HEK293T (cell line): ENCODE data around the gene EYA4.
A peak's percentile ranks its signal among the peaks of the same experiment; 100 is the strongest.

ENCODE experiments used
- CTCF ChIA-PET: fragments of 350-600 bp; formaldehyde crosslinking; extraction: SDS; loops from one replicate; lab custom pipeline; 2021; ENCODE audit warnings: antibody characterized with exemption, inconsistent platforms; lab: Yijun Ruan, JAX
- POLR2A ChIA-PET: fragments of 350-600 bp; formaldehyde crosslinking; extraction: SDS; loops from one replicate; lab custom pipeline; 2020; ENCODE audit warnings: antibody characterized with exemption, inconsistent platforms; lab: Yijun Ruan, JAX
- DNase-seq: peaks from one replicate; pipeline ENCODE4 v3.0.0; 2012; ENCODE audit warnings: mixed read lengths; ENCODE audit errors: extremely low spot score
- ARNT ChIP-seq: fragments of 450-650 bp; IDR thresholded peaks from 2 replicates; pipeline ENCODE4 v1.6.1; 2017; ENCODE audit warnings: mild to moderate bottlenecking
- BHLHE40 ChIP-seq: fragments of 450-650 bp; IDR thresholded peaks from 2 replicates; pipeline ENCODE4 v1.6.1; 2016; ENCODE audit warnings: mild to moderate bottlenecking, moderate library complexity, borderline replicate concordance
- CTBP1 ChIP-seq: fragments of 450-650 bp; IDR thresholded peaks from 2 replicates; pipeline ENCODE4 v1.6.1; 2016; ENCODE audit warnings: borderline replicate concordance
- ELF4 ChIP-seq: fragments of 450-650 bp; IDR thresholded peaks from 2 replicates; pipeline ENCODE4 v1.6.1; 2017; ENCODE audit warnings: antibody characterized with exemption
- FOXA1 ChIP-seq: fragments of 450-650 bp; IDR thresholded peaks from 2 replicates; pipeline ENCODE4 v1.6.1; 2016; ENCODE audit warnings: mild to moderate bottlenecking
- FOXK2 ChIP-seq: fragments of 450-650 bp; IDR thresholded peaks from 2 replicates; pipeline ENCODE4 v1.6.1; 2016; ENCODE audit warnings: mild to moderate bottlenecking
- FOXM1 ChIP-seq: fragments of 450-650 bp; IDR thresholded peaks from 2 replicates; pipeline ENCODE4 v1.6.1; 2017; ENCODE audit warnings: mild to moderate bottlenecking, borderline replicate concordance
- HDGF ChIP-seq: fragments of 450-650 bp; IDR thresholded peaks from 2 replicates; pipeline ENCODE4 v1.6.1; 2017; ENCODE audit warnings: antibody characterized with exemption, borderline replicate concordance
- L3MBTL2 ChIP-seq: fragments of 450-650 bp; conservative IDR thresholded peaks from 2 replicates; pipeline ENCODE4 v1.6.1; 2016; ENCODE audit warnings: mild to moderate bottlenecking
- LEF1 ChIP-seq: fragments of 450-650 bp; IDR thresholded peaks from 2 replicates; pipeline ENCODE4 v1.6.1; 2017; ENCODE audit warnings: mild to moderate bottlenecking, borderline replicate concordance
- NFRKB ChIP-seq: fragments of 450-650 bp; IDR thresholded peaks from 2 replicates; pipeline ENCODE4 v1.6.1; 2016; ENCODE audit warnings: mild to moderate bottlenecking, moderate library complexity
- PKNOX1 ChIP-seq: fragments of 450-650 bp; IDR thresholded peaks from 2 replicates; pipeline ENCODE4 v1.6.1; 2016
- SP1 ChIP-seq: fragments of 450-650 bp; IDR thresholded peaks from 2 replicates; pipeline ENCODE4 v1.6.1; 2017
- SUZ12 ChIP-seq: fragments of 450-650 bp; IDR thresholded peaks from 2 replicates; pipeline ENCODE4 v1.6.1; 2016; ENCODE audit warnings: mild to moderate bottlenecking
- TARDBP ChIP-seq: fragments of 450-650 bp; IDR thresholded peaks from 2 replicates; pipeline ENCODE4 v1.6.1; 2016
- ZNF384 ChIP-seq: fragments of 450-650 bp; IDR thresholded peaks from 2 replicates; pipeline ENCODE4 v1.6.1; 2016

Gene EYA4

GRCh38 chr6:133277900-133278545, 36.9 kb downstream of the EYA4 start:
- ChIA-PET CTCF (no interaction called here), POLR2A (no interaction called here)
- TF ChIP-seq SUZ12 (no peak), FOXK2 (no peak), PKNOX1 (no peak), LEF1 (no peak), TARDBP (no peak), ELF4 (no peak), ARNT (no peak), ZNF384 (no peak), SP1 (no peak), L3MBTL2 (no peak), FOXA1 (no peak), BHLHE40 (no peak), NFRKB (no peak), CTBP1 (no peak)
- DNase-seq: peak; percentile 26

- POLR2A ChIA-PET: no interaction called here
- no peak for DNase-seq
- TF ChIP-seq CTBP1 (no peak), FOXA1 (no peak), FOXK2 (no peak), ARNT (no peak), NFRKB (no peak), BHLHE40 (no peak), SP1 (no peak), ELF4 (no peak), PKNOX1 (no peak), TARDBP (no peak), SUZ12 (no peak), LEF1 (no peak), HDGF (no peak), L3MBTL2 (no peak), FOXM1 (no peak), ZNF384 (no peak)
- CTCF ChIA-PET: no interaction called here
Observed at GRCh38 chr6:133286765-133287164, 45.6 kb downstream of the EYA4 start.

GRCh38 chr6:133288662-133289061, 47.5 kb downstream of the EYA4 start:
- POLR2A ChIA-PET: no interaction called here
- TF ChIP-seq PKNOX1 (no peak), LEF1 (no peak)
- CTCF ChIA-PET: no interaction called here

GRCh38 chr6:133289733-133290306, 48.7 kb downstream of the EYA4 start:
- ChIA-PET POLR2A (no interaction called here), CTCF (no interaction called here)
- TF ChIP-seq L3MBTL2: no peak
- no peak for TF ChIP-seq FOXK2
- no peak for TF ChIP-seq SP1
- TF ChIP-seq ELF4: no peak
- DNase-seq: no peak

More at GRCh38 chr6:133288662-133289061, 47.5 kb downstream of the EYA4 start:
- no peak for DNase-seq

- ChIA-PET CTCF (no interaction called here), POLR2A (no interaction called here)
- no peak for TF ChIP-seq TARDBP
- TF ChIP-seq ELF4: no peak
- TF ChIP-seq SUZ12: no peak
- no peak for TF ChIP-seq HDGF
- no peak for TF ChIP-seq ARNT
- TF ChIP-seq NFRKB: no peak
- TF ChIP-seq CTBP1: no peak
- no peak for TF ChIP-seq FOXM1
- TF ChIP-seq LEF1: no peak
- TF ChIP-seq ZNF384: no peak
- TF ChIP-seq L3MBTL2: no peak
- TF ChIP-seq FOXA1: no peak
- TF ChIP-seq PKNOX1: no peak
- DNase-seq: no peak
Observed at GRCh38 chr6:133290930-133291329, 49.8 kb downstream of the EYA4 start.

GRCh38 chr6:133291671-133292070, 50.5 kb downstream of the EYA4 start:
- CTCF ChIA-PET: no interaction called here
- DNase-seq: no peak
- POLR2A ChIA-PET: no interaction called here
- no peak for TF ChIP-seq FOXM1
- TF ChIP-seq FOXA1: no peak
- TF ChIP-seq LEF1: no peak
- TF ChIP-seq BHLHE40: no peak
- no peak for TF ChIP-seq SP1
- TF ChIP-seq FOXK2: no peak
- no peak for TF ChIP-seq L3MBTL2
- TF ChIP-seq TARDBP: no peak
- no peak for TF ChIP-seq ZNF384
- TF ChIP-seq ARNT: no peak
- TF ChIP-seq ELF4: no peak
- no peak for TF ChIP-seq CTBP1
- no peak for TF ChIP-seq SUZ12
- TF ChIP-seq NFRKB: no peak
- no peak for TF ChIP-seq PKNOX1
